Loucy (cell line): Measurements from ENCODE around the gene HPSE2.

ENCODE experiments used
- CTCF ChIP-seq: fragments of 200-600 bp; sonication (generic); conservative IDR thresholded peaks from 2 replicates; pipeline ENCODE4 v1.5.1; 2014; ENCODE audit warnings: mild to moderate bottlenecking, antibody characterized with exemption, low read length
- EZH2phosphoT487 ChIP-seq: fragments of 200-600 bp; IDR thresholded peaks from 2 replicates; pipeline ENCODE4 v1.6.1; 2018; ENCODE audit warnings: antibody characterized with exemption, mild to moderate bottlenecking, moderate library complexity, borderline replicate concordance

GRCh38 chr10:98536551-98536950 is 699.1 kb downstream of the HPSE2 start:
- TF ChIP-seq CTCF (no peak; the same call in 1 of the 2 replicates), EZH2phosphoT487 (no peak)
